Cardiac fibroblast (primary cell): ENCODE measurements around the gene MROH7.

Experiments used
- DNase-seq, 2 donors: peaks; one replicate each; pipeline versions ENCODE4 v3.0.0 to v3.0.0-alpha.2; 2010; ENCODE audit warnings: low read depth in 2 of 2
- H3K4me3 ChIP-seq, 2 donors: replicated peaks in 1 of 2; 1 replicate in 1 of 2; 2 replicates in 1 of 2; pipeline ENCODE4 v1.5.1; 2011; ENCODE audit warnings: low read depth in 2 of 2, low read length in 2 of 2, mild to moderate bottlenecking in 2 of 2, moderate library complexity in 1 of 2
- TF ChIP-seq, protein P1 (sequence below): IDR thresholded peaks from one replicate; pipeline ENCODE4 v1.5.1; 2011; ENCODE audit warnings: low read depth, mild to moderate bottlenecking, low read length, inconsistent platforms

The MROH7 gene

DNA sequence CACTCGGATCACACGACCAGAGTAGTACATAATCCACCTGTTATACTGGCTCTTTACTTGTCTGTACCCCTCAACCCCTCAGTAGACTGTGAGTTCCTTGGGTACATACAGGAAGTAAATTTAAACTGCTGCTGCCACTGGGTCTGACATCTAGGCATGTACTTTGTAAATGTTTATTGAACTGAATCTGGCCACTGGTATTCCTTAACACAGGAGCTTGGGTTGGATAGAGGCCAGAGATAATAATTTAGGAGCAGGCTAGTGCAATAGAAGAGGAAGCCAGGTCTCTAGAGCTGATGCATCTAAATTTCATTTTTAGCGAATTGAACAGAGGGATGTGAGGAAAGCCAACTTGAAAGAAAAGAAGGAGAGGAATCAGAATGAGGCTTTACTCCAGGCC, 86.4 kb downstream of the MROH7 start:
- H3K4me3 ChIP-seq: no peak overlapping the region
- DNase-seq: no peak
- TF ChIP-seq, protein P1, sequence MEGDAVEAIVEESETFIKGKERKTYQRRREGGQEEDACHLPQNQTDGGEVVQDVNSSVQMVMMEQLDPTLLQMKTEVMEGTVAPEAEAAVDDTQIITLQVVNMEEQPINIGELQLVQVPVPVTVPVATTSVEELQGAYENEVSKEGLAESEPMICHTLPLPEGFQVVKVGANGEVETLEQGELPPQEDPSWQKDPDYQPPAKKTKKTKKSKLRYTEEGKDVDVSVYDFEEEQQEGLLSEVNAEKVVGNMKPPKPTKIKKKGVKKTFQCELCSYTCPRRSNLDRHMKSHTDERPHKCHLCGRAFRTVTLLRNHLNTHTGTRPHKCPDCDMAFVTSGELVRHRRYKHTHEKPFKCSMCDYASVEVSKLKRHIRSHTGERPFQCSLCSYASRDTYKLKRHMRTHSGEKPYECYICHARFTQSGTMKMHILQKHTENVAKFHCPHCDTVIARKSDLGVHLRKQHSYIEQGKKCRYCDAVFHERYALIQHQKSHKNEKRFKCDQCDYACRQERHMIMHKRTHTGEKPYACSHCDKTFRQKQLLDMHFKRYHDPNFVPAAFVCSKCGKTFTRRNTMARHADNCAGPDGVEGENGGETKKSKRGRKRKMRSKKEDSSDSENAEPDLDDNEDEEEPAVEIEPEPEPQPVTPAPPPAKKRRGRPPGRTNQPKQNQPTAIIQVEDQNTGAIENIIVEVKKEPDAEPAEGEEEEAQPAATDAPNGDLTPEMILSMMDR: no peak

DNA sequence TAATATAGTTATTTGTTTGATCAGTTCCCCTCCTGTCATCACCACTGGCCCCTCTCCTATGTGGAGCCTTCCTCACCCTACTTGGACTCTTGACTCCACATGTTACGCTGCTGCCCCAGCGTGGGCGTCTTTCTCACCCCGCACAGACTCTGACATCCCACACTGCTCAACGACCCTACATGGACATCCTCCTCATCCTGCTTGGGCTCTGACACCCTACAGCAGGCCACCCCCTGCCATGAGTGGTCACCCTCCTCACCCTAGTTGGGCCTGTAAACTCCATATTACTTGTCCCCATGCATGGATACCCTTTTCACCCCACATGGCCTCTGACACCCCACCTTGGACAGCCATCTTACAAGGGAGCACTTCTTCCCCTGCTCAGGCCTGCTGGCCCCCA, 95.1 kb downstream of the MROH7 start:
- no peak for DNase-seq
- H3K4me3 ChIP-seq: no peak overlapping the region
- TF ChIP-seq, protein P1: no peak

DNA sequence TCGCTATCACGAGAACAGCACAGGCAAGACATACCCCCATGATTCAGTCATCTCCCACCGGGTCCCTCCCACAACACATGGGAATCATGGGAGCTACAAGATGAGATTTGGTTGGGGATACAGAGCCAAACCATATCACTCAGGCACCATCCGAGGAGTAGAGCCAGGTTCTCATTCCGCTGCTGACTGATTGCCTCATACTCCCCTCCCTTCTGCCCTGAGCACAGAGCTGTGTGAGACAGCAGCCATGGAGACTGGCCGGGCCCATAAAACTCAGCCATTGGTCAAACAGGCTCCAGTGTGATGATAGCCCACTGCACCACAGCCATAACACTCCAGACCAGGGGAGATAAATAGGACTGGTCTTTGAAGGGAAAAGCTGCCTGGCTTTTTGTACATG, 96.7 kb downstream of the MROH7 start:
- TF ChIP-seq, protein P1: no peak
- DNase-seq: no peak
- H3K4me3 ChIP-seq: no peak overlapping the region

DNA sequence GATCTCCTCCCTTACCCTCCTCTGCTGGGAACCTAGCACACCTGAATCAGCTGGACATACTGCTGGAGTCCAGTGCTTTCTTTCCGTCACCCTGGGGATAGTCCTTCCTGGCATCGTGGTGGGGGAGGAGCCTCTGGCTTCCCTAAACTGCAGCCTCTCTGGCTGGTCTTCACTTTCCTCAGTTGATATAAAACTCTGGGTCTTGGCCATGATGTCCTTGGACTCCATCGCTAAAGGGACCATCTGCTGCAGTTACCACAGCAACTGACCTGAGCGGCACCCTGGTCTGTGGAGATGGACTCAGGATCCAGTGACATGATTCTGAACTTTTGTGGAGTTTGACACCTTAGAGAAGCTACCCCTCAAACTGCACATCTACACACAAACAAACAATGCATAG, 99.9 kb downstream of the MROH7 start:
- TF ChIP-seq, protein P1: no peak
- no peak for DNase-seq

DNA sequence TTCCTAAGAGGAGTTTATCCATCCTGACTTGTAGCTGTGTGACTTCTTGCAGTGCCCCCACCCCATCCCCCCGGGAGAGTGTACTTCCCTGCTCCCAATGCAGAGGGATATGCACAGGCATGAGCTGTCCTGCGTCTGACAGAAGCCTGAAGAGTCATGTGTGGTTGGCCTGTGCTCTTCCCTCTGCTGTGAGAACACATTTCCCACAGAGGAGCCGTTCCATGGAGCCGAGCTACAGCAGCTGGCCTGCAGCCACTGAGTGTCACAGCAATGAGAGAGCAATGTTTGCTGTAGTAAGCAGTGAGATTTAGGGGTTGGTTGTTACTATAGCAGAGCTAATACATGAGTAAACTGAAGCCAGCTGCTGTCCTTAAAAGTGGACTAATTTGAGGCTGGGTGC, 100.7 kb downstream of the MROH7 start:
- DNase-seq: peak in 1 of 2 donors; percentile 12
- TF ChIP-seq, protein P1: no peak
- no peak overlapping the region for H3K4me3 ChIP-seq

More for the DNA sequence above, 99.9 kb downstream of the MROH7 start:
- no peak overlapping the region for H3K4me3 ChIP-seq

DNA sequence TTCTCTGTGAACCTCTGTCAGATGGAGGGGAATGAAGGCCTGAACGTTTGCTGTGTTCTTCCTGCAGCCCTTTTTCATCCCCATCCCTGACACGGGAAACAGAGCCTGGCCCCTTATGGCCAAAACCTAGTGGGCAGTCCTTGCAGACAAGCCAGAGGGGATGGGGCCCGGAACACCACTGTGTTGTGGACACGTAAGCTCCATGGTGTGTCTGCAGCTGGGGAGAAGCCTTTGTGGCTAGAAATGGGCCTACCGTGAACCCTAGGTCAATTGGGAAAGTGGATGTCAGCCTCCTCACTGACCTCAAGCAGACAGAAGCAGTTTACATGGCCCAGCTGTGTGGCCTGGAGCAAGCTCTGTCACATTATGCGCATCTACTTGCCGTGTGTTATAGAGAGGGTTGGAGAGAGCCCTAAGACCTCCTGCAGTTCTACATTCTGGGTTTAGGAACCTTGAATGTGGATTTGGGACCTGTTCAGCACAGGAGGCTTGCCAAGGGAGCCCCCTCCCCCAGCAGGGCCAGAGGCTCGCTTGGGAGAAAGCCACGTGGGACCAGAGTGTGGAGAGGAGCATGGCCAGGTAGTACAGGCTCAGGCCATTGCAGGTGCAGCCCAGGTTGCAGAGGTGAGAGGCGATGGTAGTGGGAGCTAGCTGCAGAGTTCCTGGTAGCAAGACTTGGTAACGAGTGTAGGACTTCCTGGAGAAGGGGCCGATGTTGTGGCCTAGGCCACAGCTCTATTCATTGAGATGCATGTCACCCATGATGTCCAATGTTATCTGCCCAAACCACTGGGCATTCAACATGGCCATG, 102.0 kb downstream of the MROH7 start:
- no peak overlapping the region for H3K4me3 ChIP-seq
- DNase-seq: no peak
- TF ChIP-seq, protein P1: no peak

DNA sequence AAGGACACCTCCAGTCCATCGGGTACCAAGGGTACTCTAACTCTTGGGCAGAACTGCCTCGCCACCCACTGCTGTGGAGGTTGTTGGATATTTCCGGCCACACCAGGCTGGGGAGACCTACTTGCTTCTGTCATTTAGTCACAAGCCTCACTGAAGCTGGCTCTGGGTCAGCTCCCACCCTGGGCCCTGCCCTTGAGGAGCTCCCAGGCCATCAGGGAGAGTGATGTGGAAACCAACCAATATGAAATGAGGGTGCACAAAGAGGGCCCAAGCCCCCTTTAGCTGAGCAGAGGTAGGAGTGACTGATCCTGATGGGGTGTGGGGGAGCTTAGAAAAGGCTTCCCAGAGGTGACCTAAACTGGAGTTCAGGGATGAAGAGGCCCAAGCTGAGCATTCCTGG, 103.1 kb downstream of the MROH7 start:
- DNase-seq: no peak
- TF ChIP-seq, protein P1: no peak
- H3K4me3 ChIP-seq: no peak overlapping the region
